ENCODE results near the gene C16orf74. TPM values are rescaled to one million over a fixed set of nuclear protein-coding genes. Genes with fewer than 3 reads are reported as not detected.

Gene C16orf74
- total RNA-seq: 8.2 and 8.4 TPM in 2 replicates

GRCh38 chr16:85750827-85751697 is at the start of gene C16orf74:
C16orf74 (minus strand) TSS chr16:85751096; CDS start chr16:85735217, 15,879 bp downstream.
- peak; percentile 50 for DNase-seq (ENCODE audit: low read depth)
- no peak for TF ChIP-seq CTCF (IDR thresholded peaks at IDR 0.05; ENCODE audit: insufficient read depth, low read depth, low read length)
- peak within 1 kb of the TSS; percentile 59 for H3K4me3 ChIP-seq (ENCODE audit: low read depth, low read length)

GRCh38 chr16:85800321-85800669 is 49.4 kb upstream of the C16orf74 start:
- DNase-seq (ENCODE audit: low read depth): no peak
- no peak for TF ChIP-seq CTCF (IDR thresholded peaks at IDR 0.05; ENCODE audit: insufficient read depth, low read depth, low read length)

GRCh38 chr16:85799497-85800320 is 48.8 kb upstream of the C16orf74 start, which contains the start of the genes COX4I1 and EMC8:
COX4I1 (plus strand) TSS chr16:85799695; CDS start chr16:85801206, 1,511 bp downstream.
EMC8 (minus strand) TSS chr16:85799544; CDS start chr16:85799295, 249 bp downstream.
- peak within 1 kb of the TSS; percentile 88 for H3K4me3 ChIP-seq (ENCODE audit: low read depth, low read length)

More at GRCh38 chr16:85800321-85800669, 49.4 kb upstream of the C16orf74 start:
- H3K4me3 ChIP-seq (ENCODE audit: low read depth, low read length): peak overlapping the region; percentile 88

GRCh38 chr16:85798901-85799496 is 48.1 kb upstream of the C16orf74 start:
- no peak for TF ChIP-seq CTCF (IDR thresholded peaks at IDR 0.05; ENCODE audit: insufficient read depth, low read depth, low read length)
- DNase-seq (ENCODE audit: low read depth): peak; percentile 35
- peak overlapping the region; percentile 88 for H3K4me3 ChIP-seq (ENCODE audit: low read depth, low read length)

More at GRCh38 chr16:85799497-85800320, 48.8 kb upstream of the C16orf74 start, which contains the start of the genes COX4I1 and EMC8:
- peak; percentile 95 for DNase-seq (ENCODE audit: low read depth)
- no peak for TF ChIP-seq CTCF (IDR thresholded peaks at IDR 0.05; ENCODE audit: insufficient read depth, low read depth, low read length)

- TF ChIP-seq CTCF (IDR thresholded peaks at IDR 0.05; ENCODE audit: insufficient read depth, low read depth, low read length): no peak
- H3K4me3 ChIP-seq (ENCODE audit: low read depth, low read length): peak overlapping the region; percentile 88
- DNase-seq (ENCODE audit: low read depth): peak; percentile 20
Measured at GRCh38 chr16:85798283-85798776, 47.4 kb upstream of the C16orf74 start.

- DNase-seq (ENCODE audit: low read depth): no peak
- no peak overlapping the region for H3K4me3 ChIP-seq (ENCODE audit: low read depth, low read length)
- no peak for TF ChIP-seq CTCF (IDR thresholded peaks at IDR 0.05; ENCODE audit: insufficient read depth, low read depth, low read length)
Measured at GRCh38 chr16:85796599-85796998, 45.7 kb upstream of the C16orf74 start.

All from fibroblast of villous mesenchyme (primary cell).